HPDE6-E6E7 (cell line): Measurements from ENCODE around the gene CATSPERD.

Source experiments
- DNase-seq: peaks from one replicate; pipeline ENCODE4 v3.0.0; 2011; ENCODE audit warnings: missing footprints; ENCODE audit errors: extremely low spot score

The CATSPERD gene, protein sequence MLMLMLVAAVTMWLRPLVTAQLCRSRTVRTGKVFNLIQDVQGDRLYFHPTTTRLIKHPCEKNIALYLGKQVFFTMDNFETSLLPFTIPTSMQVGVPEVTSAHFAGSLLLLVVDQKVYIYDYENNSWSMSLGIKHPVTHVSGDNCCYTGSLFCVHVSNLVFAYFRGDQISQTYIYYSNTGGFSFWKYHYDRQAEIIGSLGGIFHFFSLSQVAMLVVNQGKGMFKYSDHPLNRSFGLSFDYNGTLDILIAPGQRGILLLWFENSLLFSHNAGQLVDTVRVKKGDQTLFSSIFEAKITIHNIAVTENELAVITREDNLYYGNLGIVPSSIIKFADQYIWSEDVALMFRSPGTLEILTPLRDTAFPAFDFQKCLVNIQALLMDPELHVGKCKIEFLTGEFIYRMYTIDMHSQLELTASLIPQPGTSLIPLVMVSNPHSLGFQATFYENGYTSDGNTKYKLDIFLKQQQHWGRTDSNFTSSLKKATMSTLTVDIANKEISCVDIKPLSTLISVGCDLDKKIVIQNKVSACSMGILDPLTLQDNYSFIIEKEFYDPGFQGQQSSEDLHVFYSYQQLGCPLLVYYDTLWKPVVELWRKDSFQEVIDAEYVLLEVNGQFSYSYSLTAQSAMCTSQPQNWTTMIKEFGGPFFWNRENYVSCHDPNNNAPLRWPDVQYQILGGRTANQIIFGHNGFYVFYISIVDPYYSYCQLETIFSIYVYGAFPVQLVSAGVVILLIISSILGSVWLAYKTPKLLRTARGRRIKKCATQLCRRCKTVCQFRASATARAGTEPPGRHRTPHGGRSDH

DNA sequence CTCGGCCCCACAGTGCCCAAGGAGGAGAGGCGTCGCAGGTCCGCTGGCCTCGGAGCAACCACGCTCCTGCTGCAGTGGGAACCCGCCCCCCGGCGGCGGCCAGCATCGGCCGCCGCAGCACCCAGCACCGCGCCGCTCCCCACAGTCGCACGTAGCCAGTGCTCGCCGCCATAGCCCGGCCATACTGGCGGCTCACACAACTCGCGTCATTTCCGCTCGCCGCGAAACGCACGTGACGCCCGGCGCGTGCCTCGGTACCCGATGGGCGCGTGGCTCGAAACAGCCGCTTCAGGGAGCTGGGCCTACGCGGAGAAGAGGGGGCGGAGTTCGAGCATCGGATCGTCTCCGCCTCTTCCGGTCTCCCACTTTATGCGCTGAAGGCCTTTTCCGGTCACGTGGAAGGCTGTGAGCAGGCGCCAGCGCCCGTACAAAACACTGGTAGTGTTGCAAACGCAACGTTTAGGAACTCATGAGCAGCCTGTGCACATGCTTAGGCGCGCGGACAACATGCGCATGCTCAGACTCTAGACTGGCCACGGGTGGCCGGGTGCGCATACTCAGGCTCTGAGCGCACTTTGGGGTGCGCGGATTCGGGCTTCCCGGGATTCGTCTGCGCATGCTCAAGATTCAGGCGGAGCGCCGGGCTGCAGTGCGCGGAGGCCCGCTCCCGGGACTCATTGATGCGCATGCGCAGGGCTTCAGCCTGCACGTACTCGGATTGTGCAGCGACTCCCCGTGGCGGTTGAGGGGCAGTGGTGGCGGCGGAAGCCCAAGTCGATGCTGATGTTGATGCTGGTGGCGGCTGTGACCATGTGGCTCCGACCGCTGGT lies at the start of gene CATSPERD, which contains the start of gene LONP1:
TSS of gene CATSPERD (plus strand) at position 677 of the 830 bp plus-strand sequence. CDS start at position 778, 101 bp downstream.
TSS of gene LONP1 (minus strand) at position 186 of the 830 bp plus-strand sequence. CDS start at position 172, 14 bp downstream.
- peak; percentile 100 for DNase-seq

DNA sequence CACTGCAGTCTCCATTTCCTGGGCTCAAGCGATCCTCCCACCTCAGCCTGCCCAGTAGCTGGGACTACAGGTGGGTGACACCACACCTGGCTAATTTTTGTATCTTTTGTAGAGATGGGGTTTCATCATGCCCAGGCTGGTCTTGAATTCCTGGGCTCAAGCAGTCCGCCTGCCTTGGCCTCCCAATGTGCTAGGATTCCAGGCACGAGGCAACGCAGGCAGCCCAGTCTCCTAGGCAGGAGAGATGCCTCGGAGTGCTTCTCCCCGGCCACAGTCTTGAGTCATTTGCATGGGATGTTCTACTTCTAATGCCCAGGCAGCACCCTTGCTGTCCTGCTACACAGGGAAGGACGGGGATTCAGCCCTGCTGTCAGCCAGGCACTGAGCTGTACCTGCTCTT lies 48.8 kb upstream of the CATSPERD start:
- DNase-seq, result no peak

DNA sequence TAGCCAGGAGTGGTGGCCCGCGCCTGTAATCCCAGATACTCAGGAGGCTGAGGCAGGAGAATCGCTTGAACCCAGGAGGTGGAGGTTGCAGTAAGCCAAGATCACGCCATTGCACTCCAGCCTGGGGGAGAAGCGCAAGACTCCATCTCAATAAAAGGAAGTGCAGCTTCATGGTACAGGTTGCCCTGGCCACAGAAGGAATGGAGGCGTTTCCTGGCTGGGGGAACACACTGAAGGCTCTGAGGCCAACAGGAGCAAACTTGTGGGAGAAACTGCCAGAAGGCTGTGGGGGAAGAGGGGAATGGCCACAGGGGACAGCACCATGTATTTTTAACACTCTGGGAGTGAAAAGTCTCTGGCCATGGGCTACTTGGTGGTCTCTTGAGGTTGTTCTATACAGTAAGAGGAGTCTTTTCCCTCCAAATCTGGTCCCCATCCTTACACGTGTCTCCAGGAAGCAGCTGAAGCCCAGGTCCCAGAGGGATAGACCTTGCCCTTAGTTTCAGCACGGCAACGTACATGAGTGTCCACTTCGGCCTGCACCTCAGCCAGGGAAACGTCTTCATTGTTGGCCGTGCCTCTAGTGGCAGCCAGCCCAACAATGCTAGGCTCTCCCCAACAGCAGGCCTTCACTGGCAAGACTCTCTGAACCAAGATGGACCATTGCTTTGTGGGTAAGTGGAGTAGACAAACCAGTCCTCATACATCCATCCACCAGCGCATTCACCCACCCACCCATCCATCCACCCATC lies 47.6 kb upstream of the CATSPERD start:
- DNase-seq, result no peak

DNA sequence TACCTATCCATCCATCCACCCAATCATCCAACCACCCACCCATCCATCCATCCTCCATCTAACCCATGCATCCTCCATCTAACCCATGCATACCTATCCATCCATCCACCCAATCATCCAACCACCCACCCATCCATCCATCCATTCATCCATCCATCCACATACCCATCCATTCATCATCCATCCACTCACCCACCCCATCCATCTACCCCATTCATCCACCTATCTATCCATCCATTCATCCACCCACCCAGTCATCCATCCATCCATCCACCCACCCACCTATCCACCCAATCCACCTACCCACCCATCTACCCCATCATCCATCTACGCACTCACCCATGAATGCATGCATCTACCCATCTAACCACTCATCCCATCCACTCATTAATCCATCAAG lies 46.7 kb upstream of the CATSPERD start:
- no peak for DNase-seq

DNA sequence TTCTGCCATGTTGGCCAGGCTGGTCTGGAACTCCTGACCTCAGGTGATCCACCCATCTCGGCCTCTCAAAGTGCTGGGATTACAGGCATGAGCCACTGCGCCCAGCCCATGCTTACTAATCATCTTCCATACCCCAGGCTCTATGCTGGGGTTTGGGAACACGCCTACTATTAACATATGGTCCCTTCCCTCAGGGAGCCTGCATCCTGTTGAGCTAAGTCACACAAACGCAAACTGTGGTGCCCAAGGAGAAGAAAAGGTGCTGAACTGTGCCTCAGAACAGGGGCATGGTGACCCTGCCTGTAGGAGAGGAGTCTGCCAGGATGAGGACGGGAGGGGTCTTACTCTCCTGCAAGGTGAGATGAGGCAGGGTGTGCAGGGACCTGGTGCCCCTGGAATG lies 45.7 kb upstream of the CATSPERD start:
- DNase-seq, result no peak

DNA sequence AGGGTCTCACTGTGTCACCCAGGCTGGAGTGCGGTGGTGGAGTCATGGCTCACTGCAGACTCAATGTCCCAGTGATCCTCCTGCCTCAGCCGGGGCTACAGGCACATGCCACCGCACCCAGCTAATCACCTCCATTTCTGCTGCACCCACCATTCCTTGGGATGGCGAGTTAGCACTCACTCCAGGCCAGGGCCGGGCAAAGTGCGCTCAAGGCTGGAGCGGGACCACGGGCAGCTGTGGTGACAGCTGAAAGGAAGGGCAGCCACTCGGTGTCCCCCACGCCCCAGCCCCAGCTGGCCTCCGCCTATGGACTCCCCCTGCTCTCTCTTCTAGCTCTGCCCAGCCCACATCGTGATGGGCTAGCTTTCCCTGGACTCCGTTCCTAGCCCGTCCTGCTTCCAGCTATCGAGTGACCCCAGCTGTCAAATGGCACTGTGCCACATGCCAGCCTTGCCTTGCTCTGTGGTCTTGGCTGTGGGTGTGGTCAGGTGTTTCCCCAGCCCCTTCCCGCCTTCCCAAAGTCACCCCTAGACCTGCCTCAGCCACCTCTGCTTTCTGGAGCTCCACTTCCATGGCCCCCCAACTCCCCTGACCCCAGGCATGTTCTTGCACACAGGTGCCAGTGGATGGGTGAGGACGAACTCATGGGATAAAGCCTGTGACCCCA lies 44.2 kb upstream of the CATSPERD start:
- no peak for DNase-seq

DNA sequence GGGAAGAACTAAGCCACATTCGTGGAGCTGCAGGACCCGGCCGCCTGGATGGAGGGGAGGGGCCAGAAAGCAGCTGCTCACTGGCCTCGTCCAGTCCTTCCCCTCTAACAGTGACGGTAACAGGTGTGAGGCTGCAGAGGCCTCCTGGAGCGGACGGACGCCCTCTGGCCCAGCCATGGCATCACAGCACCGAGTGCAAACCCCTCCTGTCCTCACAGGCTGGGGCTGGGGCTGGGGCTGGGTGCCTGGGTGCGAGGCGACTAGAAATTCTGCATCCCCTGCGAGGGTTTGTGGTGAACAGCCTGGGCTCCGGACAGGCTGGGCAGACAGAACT lies 43.7 kb upstream of the CATSPERD start:
- DNase-seq, result no peak

DNA sequence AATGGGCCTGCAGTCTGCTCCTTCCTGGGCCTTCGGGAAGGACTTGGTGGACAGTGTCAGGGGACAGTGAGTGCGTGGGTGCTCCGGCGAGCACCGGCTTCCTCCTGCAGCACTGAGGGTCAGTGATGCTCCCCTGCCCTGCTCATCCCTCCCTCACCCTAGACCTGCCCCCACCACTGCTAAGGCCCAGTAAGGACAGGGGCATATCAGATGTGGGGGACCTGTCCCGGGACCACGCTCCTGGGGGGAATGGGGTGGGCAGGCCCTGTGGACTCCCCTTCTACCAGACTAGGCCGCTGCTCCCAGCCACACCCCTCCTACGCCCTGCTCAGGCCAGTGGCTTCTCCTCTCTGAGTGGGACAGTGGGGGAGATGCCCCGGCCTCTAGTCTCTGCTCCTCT lies 43.3 kb upstream of the CATSPERD start:
- no peak for DNase-seq

DNA sequence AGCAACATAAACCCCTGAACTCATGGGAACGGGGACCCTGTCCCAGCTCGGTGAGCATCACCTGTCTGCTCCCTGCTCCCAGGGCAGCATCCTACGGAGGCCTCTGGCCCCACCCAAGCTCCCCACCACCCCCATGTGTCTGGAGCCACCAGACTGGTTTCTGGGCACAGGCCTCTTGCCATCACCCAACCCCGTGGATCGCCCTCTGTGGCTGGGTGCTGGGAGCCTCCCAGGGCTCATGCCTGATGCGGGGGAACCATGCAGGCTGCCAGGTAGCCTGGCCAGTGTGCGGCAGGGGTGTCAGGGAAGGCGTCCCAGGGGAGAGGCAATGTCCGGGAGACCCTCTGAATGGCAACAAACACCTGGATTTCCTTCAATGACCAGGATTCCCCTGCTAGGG lies 42.9 kb upstream of the CATSPERD start:
- DNase-seq, result no peak

DNA sequence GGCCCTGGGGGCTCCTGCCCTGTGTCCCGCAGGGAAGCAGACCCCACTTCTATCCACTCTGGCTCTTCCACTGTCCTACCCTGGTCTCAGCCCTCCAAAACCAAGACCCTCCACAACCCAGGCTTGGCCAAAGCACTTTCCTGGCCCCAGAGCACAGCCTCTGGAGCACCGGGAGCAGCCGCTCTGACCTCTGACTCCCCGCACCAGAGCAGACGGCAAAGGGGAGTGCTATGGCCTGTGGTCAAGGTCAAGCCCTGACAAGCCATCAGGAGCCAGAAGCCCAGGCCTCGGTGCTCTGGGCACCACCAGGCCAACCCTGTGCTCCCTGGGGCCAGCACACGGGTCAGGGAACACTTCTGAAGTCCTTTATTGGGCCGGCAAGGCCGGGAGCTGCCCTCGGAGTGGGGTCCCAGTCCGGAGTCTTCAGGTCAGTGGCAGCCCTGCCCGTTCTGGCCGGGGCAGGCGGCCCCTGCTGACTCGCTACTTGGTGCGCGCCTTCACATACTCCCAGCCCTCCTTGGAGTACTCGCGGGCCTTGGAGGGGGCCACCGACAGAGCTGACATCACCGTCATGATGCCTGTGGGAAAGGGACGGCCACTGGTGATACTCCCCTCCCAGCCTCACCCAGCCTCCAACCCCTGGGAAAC lies 42.2 kb upstream of the CATSPERD start:
- no peak for DNase-seq

DNA sequence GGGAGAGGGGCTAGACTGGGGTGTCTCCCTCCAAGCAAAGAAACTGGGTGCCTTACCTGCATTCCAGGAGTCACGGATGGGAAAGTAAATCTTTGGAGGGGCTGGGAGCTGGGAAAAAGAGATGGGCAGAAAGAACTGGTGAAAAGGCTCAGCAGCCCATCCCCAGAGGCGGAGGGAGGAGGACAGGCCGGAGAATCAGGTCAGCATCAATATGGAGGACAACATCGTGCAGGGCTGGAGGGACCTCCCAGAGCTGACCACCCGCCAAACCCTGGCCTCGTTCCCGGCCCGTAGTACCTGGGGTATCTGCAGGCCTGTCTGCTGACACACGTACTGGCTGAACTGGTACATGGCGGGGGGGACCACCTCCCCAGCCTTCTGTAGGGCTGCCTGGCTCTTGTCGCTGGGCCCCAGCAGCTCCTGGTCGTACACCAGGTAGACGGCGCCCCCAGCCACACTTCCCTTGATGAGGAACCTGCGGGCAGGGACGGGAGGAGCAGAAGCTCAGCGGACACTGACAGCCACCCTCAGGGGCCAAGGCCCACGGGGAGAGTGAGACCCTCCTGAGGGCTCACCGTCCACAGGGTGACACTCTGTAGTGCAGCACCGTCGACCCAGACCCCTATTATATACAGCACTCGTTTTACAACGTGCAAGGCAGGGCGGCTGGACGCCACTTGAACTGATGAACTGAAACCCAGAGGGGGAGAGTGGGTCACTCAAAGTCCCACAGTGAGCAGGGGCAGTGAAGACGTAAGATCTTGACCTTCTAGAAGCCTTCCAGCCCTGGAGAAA lies 41.0 kb upstream of the CATSPERD start:
- no peak for DNase-seq

DNA sequence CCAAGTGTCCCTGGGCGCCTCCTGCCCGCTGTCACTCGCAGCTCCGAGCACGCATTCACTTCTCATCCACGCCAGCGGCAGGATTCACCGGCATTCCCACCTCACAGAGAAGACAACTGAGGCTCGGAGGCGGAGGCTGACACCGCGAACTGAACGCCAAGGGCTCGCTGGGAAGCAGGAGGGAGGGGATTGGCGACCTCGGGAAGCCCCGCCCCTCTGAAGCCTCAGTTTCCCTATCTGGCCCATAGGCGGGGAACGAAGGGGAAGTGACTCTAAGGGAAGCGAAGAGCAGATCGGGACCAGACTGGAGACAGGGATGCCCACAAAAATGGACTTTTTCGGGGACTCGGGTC lies 40.4 kb upstream of the CATSPERD start:
- DNase-seq, result no peak

DNA sequence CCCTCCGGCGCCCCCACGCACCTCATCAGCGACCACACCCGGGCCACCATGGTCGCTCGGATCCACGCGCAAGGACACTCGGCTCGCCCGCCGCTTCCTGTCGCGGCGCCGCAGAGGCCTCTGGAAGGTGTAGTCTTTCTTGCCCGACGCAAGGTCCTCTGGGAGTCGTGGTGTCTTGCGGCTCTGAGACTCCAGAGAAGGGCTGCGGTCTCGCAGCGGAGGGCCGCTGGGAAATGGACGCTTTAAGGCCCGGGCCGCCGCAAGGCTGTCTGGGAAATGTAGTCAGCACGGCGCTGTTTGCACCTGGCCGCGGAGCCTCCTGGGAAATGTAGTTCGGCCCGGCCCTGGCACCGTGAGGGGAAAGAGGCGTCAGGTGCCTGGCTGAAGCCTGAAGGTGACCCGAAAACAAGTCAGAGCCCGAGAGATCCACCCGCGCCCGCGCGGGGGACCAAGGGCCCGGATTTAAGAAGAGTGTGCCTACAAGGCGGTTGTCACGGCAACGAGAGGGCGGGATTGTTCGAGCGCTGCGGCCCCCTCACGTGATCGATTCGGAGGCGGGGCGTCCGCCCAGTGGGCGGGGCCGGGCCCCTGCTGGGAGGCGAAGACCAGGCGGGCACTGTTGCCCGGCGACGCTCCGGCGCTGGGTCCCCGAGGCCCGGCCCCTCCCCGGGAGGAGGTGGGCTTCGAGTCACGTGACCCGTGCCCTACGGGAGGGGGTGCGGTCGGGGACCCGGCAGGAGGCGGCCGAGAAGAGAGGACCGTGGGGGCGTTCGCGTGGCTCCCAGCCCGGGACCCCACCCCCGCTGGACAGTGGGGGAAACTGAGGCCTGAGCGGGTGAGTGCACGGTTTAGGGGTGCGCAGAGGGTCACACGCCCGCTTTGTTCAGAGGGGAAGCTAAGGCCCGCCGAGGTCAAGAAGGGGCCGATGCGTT lies 39.7 kb upstream of the CATSPERD start, which contains the start of the genes HSD11B1L and MICOS13:
TSS of gene HSD11B1L (plus strand) at position 591 of the 932 bp plus-strand sequence. CDS start 3,806 bp downstream, outside the sequence.
TSS of gene MICOS13 (minus strand) at position 80 of the 932 bp plus-strand sequence. CDS start at position 50, 30 bp downstream.
- DNase-seq, result peak; percentile 98

DNA sequence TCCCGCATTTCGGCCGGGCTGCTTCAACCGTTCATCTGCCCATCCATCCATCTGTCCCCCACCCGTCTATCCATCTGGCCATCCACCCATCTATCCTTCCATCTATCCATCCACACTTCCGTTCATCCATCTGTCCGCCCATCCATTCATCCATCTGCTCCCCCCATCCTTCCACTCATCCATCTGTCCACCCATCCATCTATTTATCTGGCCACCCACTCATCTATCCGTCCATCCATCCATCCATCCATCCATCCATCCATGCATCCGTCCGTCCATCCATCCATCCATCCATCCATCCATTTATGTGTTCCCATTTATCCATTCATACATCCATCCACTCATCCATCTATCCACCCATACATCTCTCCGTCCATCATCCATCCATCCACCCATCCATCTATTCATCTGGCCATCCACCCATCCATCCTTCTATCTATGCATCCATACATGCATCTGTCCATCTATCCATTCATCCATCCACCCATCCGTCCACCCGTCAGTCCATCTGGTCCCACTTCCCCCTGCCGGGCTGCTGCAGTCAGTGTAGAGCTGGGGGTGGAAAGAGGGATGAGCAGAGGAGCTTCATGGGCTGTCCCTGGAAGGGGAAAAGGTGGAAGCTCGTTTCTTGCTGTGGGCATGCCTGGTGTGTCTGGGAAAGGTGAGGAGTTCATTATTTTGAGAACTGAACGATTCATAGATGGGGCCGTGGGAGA lies 38.9 kb upstream of the CATSPERD start:
- no peak for DNase-seq

DNA sequence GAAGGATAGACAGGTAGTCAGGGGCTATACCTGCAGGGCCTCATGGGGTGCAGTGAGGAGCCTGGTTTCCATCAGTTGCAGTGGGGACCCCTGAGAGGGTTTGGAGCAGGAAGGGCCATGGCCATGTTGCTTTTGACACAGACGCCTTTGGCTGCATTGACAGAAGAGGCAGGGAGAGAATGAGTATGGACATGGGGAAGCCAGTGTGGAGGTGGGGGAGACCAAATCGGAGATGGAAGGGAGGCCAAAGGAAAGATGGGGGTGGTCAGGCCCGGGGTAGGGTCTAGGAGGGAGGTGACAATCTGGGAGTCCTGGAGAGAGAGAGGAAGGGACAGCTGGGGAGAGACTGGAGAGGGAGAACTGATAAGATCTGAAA lies 38.3 kb upstream of the CATSPERD start:
- no peak for DNase-seq

DNA sequence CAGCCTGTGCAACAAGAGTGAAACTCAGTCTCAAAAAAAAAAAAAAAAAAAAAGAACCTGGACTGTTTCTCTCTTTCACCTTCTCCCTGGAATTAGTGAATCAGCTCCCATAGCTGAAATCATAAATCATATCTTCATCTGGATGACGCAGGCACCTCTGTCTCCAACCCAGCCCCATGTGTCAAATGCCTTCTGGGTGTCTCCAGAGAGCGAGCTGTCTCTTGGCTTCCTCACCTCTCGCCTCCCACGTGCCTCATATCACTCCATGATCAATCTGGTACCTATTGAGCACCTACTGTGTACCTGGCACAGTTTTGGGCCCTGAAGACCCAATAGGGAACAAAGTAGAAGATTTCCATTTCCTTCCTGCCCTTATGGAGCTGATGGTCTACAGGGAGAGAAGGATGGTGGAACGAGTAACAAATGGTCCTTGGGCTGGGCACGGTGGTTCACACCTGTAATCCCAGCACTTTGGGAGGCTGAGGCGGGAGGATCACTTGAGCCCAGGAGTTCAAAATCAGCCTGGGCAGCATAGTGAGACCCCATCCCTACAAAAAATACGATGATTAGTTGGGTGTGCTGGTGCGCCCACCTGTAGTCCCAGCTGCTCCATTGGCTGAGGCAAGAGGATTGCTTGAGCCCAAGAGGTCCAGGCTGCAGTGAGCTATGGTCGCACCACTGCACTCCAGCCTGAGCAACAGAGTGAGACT lies 37.1 kb upstream of the CATSPERD start:
- no peak for DNase-seq
